Body of pancreas (tissue), 4 donors: ENCODE data around the gene KIF5A. TPM values are rescaled to one million over a fixed set of nuclear protein-coding genes. Genes with fewer than 3 reads are reported as not detected.

Source experiments
- ATAC-seq: fragments of 150-250 bp; one replicate; pipeline ENCODE4 v1.9.1; 2016
- DNase-seq, 4 donors: peaks; one replicate each; pipeline ENCODE4 v3.0.0-alpha.2; 2019
- H3K27ac ChIP-seq, 4 donors: fragments of 200-600 bp; sonication (generic); 1 replicate in 3 of 4; 2 replicates in 1 of 4; pipeline versions ENCODE4 v1.5.1 to v1.6.1; 2016 to 2019; ENCODE audit warnings: mild to moderate bottlenecking in 1 of 4, mixed read lengths in 1 of 4, moderate library complexity in 1 of 4
- H3K27me3 ChIP-seq, 2 donors: fragments of 200-600 bp; sonication (generic); one replicate each; pipeline ENCODE4 v1.6.0; 2016; ENCODE audit warnings: mild to moderate bottlenecking in 1 of 2
- H3K36me3 ChIP-seq, 2 donors: fragments of 200-600 bp; sonication (generic); replicated peaks in 1 of 2; 2 replicates each; pipeline ENCODE4 v1.5.1; 2016; ENCODE audit warnings: low read depth in 2 of 2; ENCODE audit not compliant: insufficient read depth in 1 of 2
- H3K4me1 ChIP-seq: fragments of 200-600 bp; sonication (generic); one replicate; pipeline ENCODE4 v1.6.0; 2016
- H3K4me3 ChIP-seq, 2 donors: fragments of 200-600 bp; sonication (generic); 1 replicate in 1 of 2; 2 replicates in 1 of 2; pipeline ENCODE4 v1.5.1; 2016 to 2019
- H3K9me3 ChIP-seq, 3 donors: fragments of 200-600 bp; sonication (generic); 1 replicate in 2 of 3; 2 replicates in 1 of 3; pipeline ENCODE4 v1.5.1; 2016
- POLR2A ChIP-seq, 3 donors: fragments of 450-650 bp; IDR thresholded peaks; one replicate each; pipeline ENCODE4 v1.6.1; 2016; ENCODE audit warnings: antibody characterized with exemption in 3 of 3, mild to moderate bottlenecking in 2 of 3
- WGBS, 2 donors: methylation state at CpG; one replicate each; pipeline ENCODE4 v1.1.5; 2017; 5-methylcytosine and 5-hydroxymethylcytosine counted together
- intact Hi-C: fragments of 100-400 bp; cut with DNase I; formaldehyde crosslinking; loops from one replicate; pipeline ENCODE4 v1.15.1; 2023
- total RNA-seq, 2 donors: library from RNA; depleted of rRNA; stranded (reverse); fragments of >200 nt; gene quantifications; one replicate each; pipeline ENCODE4 v1.1.0, GENCODE V29; 2016
- TF ChIP-seq, protein P1 (sequence below), 7 experiments: fragments of 450-650 bp in 4 of 7; fragments of 200-600 bp in 3 of 7; sonication (generic) in 3 of 7; IDR thresholded peaks; one replicate each; pipeline ENCODE4 v1.5.1; 2016 to 2019; ENCODE audit warnings: antibody characterized with exemption in 7 of 7

KIF5A gene
- total RNA-seq, 2 donors from 2014 or later = 0.33 to 1.3 TPM

DNA sequence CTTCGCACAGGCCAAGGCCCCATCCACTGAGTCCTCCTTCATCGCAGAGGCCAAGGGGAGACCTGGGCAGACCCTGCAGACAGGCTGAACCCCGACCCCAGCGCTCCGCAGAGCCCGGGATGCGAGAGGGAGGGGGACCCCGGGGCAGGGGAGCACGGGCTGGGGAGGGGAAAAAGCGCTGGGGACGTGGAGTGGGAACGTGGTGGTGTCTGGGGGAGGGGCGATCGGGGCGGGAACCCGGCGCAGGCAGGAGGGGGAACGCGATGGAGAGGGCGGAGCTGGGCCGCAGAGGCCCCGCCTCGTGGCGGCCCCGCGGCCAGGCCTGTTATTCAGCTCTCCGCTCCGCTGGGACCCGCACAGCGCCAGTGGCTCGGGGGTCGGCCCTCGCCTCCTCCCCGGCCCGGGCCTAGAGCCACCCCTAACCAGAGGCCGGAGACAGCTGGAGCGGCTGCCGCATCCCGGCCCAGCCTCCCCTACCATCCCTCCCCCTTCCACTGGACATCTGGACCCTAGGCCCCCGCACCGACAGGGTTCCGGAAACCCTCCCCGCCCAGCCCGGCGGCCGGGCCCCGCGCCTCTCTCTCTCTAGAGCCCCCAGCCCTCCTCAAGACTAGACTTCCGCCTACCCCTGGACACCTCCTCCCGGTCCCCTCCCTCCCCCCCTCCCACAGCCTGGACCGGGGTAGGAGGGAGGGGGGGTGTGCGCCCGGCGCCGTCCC is 61.4 kb downstream of the KIF5A start, which contains the start of gene ARHGEF25:
TSS of gene ARHGEF25 (plus strand) at position 328 of the 719 bp plus-strand sequence. CDS start 460 bp downstream, outside the sequence.
- Histone ChIP-seq H3K27me3 (no peaks in the 10 kb centered on the region), H3K27ac (peak within 1 kb of the TSS in 3 of 4 donors; percentile 8 to 54 (median 28)), H3K36me3 (no peaks in the 10 kb centered on the region), H3K9me3 (no peaks in the 10 kb centered on the region), H3K4me1 (peaks cover 22% of the 10 kb centered on the region), H3K4me3 (peak within 1 kb of the TSS; percentile 44 to 59)
- ATAC-seq = peak; percentile 79
- DNase-seq = peak; percentile 51 to 71 (median 60)
- intact Hi-C loops = no loop called here
- WGBS, 2 donors = 1 to 3% methylated on average over 21 to 42 of the region's 55 CpGs
- peak; percentile 41 to 58 (median 49) for TF ChIP-seq POLR2A (IDR thresholded peaks at IDR 0.05)
- TF ChIP-seq, protein P1, sequence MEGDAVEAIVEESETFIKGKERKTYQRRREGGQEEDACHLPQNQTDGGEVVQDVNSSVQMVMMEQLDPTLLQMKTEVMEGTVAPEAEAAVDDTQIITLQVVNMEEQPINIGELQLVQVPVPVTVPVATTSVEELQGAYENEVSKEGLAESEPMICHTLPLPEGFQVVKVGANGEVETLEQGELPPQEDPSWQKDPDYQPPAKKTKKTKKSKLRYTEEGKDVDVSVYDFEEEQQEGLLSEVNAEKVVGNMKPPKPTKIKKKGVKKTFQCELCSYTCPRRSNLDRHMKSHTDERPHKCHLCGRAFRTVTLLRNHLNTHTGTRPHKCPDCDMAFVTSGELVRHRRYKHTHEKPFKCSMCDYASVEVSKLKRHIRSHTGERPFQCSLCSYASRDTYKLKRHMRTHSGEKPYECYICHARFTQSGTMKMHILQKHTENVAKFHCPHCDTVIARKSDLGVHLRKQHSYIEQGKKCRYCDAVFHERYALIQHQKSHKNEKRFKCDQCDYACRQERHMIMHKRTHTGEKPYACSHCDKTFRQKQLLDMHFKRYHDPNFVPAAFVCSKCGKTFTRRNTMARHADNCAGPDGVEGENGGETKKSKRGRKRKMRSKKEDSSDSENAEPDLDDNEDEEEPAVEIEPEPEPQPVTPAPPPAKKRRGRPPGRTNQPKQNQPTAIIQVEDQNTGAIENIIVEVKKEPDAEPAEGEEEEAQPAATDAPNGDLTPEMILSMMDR (IDR thresholded peaks at IDR 0.05) = no peak

DNA sequence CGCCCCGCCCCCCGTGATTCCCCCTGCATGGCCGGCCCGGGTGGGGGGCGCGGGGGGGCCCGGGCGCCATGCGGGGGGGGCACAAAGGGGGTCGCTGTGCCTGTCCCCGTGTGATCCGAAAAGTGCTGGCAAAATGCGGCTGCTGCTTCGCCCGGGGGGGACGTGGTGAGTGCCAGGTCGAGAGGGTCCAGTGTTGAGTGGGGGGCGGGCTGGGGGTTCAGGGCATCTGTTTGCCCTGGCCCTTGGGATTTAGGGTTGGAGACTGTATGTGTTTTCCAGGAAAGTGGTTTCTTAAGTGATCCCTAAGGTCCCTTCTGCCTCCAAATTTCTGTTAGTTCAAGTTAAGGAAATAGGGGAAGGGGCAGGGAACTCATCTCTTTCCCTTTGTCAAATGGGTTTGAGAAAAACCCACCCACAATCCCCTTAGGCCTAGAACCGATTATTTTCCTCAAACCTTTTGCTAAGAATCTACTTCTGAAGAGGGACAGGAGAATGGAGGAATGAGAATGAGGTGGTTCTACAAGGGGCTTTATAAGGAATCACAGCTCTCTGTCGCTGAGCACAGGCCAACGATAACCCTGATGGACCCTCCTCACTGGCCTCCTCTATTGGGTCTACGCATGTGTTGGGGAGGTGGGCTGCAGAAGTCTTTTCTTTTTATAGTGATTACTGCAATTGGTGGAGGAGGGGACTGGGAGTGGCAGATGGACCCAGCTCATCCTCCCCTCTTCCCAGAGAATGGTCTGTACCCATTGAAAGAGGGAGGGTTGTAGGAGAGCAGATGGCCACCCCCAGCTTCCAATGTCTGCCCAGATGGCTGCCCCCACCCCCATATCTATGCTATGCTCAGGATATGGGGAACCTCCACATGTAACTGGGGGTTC is 62.2 kb downstream of the KIF5A start:
- intact Hi-C loops = no loop called here
- ATAC-seq = no peak
- Histone ChIP-seq H3K27me3 (no peaks in the 10 kb centered on the region), H3K4me1 (peaks cover 22% of the 10 kb centered on the region), H3K36me3 (no peaks in the 10 kb centered on the region), H3K4me3 (peak overlapping the region; percentile 44 to 59), H3K9me3 (no peaks in the 10 kb centered on the region), H3K27ac (peak overlapping the region in 1 of 4 donors; percentile 8)
- no peak for DNase-seq
- no peak for TF ChIP-seq POLR2A (IDR thresholded peaks at IDR 0.05)
- TF ChIP-seq, protein P1 (IDR thresholded peaks at IDR 0.05) = no peak
- 18 to 31% methylated on average over 12 to 22 of the region's 23 CpGs for WGBS, 2 donors

DNA sequence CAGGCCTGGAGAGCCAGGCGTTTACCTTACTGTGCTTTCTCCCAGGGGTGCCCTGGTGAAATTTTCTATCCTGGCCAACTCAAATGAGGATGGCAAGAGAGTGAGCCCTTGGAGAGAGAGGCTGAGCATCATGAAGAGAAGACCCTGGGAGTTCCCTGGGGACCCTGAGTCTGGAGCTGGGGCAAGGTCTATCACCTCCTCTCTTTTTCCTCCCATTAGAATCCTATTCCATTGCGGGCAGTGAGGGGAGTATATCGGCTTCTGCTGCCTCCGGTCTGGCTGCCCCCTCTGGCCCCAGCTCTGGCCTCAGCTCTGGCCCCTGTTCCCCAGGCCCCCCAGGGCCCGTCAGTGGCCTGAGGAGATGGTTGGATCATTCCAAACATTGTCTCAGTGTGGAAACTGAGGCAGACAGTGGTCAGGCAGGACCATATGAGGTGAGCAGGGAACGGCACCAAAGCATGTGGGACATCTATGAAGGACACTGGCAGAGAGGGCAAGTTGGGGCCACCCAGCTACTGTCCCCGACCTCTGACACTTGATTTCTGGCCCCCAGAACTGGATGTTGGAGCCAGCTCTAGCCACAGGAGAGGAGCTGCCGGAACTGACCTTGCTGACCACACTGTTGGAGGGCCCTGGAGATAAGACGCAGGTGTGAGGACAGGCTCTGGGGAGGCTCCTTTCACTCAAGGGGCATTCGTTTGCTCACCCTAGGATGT is 63.0 kb downstream of the KIF5A start:
- Histone ChIP-seq H3K27ac (no peak overlapping the region), H3K9me3 (no peaks in the 10 kb centered on the region), H3K36me3 (no peaks in the 10 kb centered on the region), H3K27me3 (no peaks in the 10 kb centered on the region), H3K4me1 (peaks cover 22% of the 10 kb centered on the region), H3K4me3 (no peak overlapping the region)
- TF ChIP-seq POLR2A (IDR thresholded peaks at IDR 0.05) = no peak
- TF ChIP-seq, protein P1 (IDR thresholded peaks at IDR 0.05) = no peak
- intact Hi-C loops = no loop called here
- DNase-seq (no peak), ATAC-seq (no peak)
- WGBS, 2 donors = 88 to 89% methylated on average over 7 to 10 of the region's 10 CpGs

DNA sequence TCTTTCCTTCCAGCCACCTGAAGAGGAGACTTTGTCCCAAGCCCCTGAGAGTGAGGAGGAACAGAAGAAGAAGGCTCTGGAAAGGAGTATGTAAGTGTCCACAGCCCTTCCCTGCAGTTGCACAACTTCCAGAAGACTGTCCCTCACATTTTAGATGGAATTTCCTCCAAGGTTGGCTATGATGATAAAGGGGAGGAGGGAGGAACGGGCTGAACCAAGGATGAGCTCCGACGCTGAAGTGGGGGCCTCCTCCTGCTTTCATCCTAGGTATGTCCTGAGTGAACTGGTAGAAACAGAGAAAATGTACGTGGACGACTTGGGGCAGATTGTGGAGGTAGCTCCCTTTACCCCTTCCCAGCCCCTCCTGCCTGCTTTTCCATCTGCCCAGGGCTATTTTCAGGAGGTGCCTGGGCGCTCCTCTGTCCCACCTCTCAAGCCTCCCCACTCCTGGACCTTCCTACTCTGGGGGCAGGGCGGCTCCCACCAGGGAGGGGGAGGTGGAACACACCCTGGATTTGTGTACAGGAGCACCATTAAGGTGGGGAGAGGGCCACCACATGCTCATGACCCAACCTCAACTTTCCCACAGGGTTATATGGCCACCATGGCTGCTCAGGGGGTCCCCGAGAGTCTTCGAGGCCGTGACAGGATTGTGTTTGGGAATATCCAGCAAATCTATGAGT is 63.7 kb downstream of the KIF5A start:
- no peaks in the 10 kb centered on the region for H3K36me3 ChIP-seq
- ATAC-seq (no peak), DNase-seq (no peak)
- WGBS, 2 donors = 76 to 90% methylated on average over 10 of the region's 10 CpGs
- H3K4me1 ChIP-seq = peaks cover 22% of the 10 kb centered on the region
- H3K9me3 ChIP-seq = no peaks in the 10 kb centered on the region
- H3K27me3 ChIP-seq = no peaks in the 10 kb centered on the region
- no peak overlapping the region for H3K4me3 ChIP-seq
- no peak overlapping the region for H3K27ac ChIP-seq
- TF ChIP-seq POLR2A (IDR thresholded peaks at IDR 0.05) = no peak
- TF ChIP-seq, protein P1 (IDR thresholded peaks at IDR 0.05) = no peak
- intact Hi-C loops = no loop called here
